GM19468 (cell line): ENCODE data around the gene TBC1D22B.

Source experiments
- ATAC-seq: cut with Tn5 transposase; IDR thresholded peaks from one replicate; pipeline ENCODE4 v1.9.1; 2021; ENCODE audit warnings: mild to moderate bottlenecking, moderate library complexity, moderate number of reproducible peaks; ENCODE audit not compliant: unreplicated experiment; ENCODE audit errors: extremely low read depth

TBC1D22B gene

GRCh38 chr6:37347177-37347576 lies 89.6 kb downstream of the TBC1D22B start:
- no peak for ATAC-seq

- no peak for ATAC-seq
These were observed 90.1 kb downstream of the TBC1D22B start for GRCh38 chr6:37347670-37348111.

GRCh38 chr6:37351027-37351426 lies 93.5 kb downstream of the TBC1D22B start:
- ATAC-seq, result no peak

- ATAC-seq, result no peak
These were observed 94.8 kb downstream of the TBC1D22B start for GRCh38 chr6:37352384-37352783.

- peak; percentile 49 for ATAC-seq
These were observed 96.4 kb downstream of the TBC1D22B start, which contains the start of gene RNF8 for GRCh38 chr6:37353761-37354525. RNF8 (plus strand) TSS chr6:37353983; CDS start chr6:37354165, 182 bp downstream.

GRCh38 chr6:37354526-37355384 lies 97.2 kb downstream of the TBC1D22B start:
- ATAC-seq, result no peak

- ATAC-seq, result no peak
These were observed 99.7 kb downstream of the TBC1D22B start for GRCh38 chr6:37357288-37357687.

GRCh38 chr6:37357860-37358259 lies 100.3 kb downstream of the TBC1D22B start:
- ATAC-seq, result no peak

- ATAC-seq, result no peak
These were observed 101.5 kb downstream of the TBC1D22B start for GRCh38 chr6:37359039-37359438.

- ATAC-seq, result no peak
These were observed 104.7 kb downstream of the TBC1D22B start for GRCh38 chr6:37362101-37362828.

GRCh38 chr6:37365791-37366190 lies 108.2 kb downstream of the TBC1D22B start:
- no peak for ATAC-seq

- ATAC-seq, result no peak
These were observed 109.3 kb downstream of the TBC1D22B start for GRCh38 chr6:37366910-37367309.

GRCh38 chr6:37368961-37369320 lies 111.4 kb downstream of the TBC1D22B start:
- no peak for ATAC-seq

- no peak for ATAC-seq
These were observed 112.0 kb downstream of the TBC1D22B start for GRCh38 chr6:37369321-37370201.

- ATAC-seq, result no peak
These were observed 113.8 kb downstream of the TBC1D22B start for GRCh38 chr6:37371154-37372083.

GRCh38 chr6:37372116-37372515 lies 114.5 kb downstream of the TBC1D22B start:
- ATAC-seq, result no peak

GRCh38 chr6:37373822-37374471 lies 116.4 kb downstream of the TBC1D22B start:
- no peak for ATAC-seq

- ATAC-seq, result no peak
These were observed 117.8 kb downstream of the TBC1D22B start for GRCh38 chr6:37375376-37375775.
